ENCODE results near the gene GPR37L1.

GPR37L1 gene

GRCh38 chr1:202122639-202123335, at the start of gene GPR37L1:
Gene GPR37L1 (plus strand): TSS chr1:202122917. CDS start chr1:202122964, 47 bp downstream.
- DNase-seq: peak; percentile 59

GRCh38 chr1:202073206-202073605, 49.5 kb upstream of the GPR37L1 start:
- no peak for DNase-seq

- no peak for DNase-seq
These were observed 47.7 kb upstream of the GPR37L1 start for GRCh38 chr1:202074985-202075384.

GRCh38 chr1:202075389-202075788, 47.3 kb upstream of the GPR37L1 start:
- no peak for DNase-seq

DNA sequence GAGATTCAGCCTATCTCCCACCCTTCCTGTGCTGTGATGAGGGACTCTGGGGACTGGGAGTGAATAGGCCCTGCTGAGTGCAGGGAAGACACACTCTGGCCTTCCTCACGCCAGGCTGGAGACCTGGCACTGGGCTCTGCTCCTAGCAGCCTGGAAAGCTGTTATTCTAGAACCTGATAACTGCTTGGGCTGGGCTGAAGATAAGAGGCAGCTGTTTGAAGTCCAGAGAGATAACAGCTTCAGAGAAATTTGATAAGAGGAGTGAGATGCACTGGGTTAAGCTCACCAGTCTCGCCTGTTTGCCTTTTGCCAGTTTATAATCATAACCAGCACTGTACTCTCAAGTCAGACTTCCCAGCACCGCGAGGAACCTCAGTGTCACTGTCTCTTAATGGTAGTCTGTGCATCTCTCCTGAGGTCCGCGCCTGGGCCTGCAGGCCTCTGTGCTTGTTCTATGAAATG, 46.6 kb upstream of the GPR37L1 start:
- DNase-seq: no peak

- DNase-seq: no peak
These were observed 44.5 kb upstream of the GPR37L1 start for GRCh38 chr1:202078241-202078640.

- DNase-seq: no peak
These were observed 40.7 kb upstream of the GPR37L1 start for GRCh38 chr1:202081992-202082391.

- DNase-seq: no peak
These were observed 37.7 kb upstream of the GPR37L1 start for GRCh38 chr1:202084791-202085681.

DNA sequence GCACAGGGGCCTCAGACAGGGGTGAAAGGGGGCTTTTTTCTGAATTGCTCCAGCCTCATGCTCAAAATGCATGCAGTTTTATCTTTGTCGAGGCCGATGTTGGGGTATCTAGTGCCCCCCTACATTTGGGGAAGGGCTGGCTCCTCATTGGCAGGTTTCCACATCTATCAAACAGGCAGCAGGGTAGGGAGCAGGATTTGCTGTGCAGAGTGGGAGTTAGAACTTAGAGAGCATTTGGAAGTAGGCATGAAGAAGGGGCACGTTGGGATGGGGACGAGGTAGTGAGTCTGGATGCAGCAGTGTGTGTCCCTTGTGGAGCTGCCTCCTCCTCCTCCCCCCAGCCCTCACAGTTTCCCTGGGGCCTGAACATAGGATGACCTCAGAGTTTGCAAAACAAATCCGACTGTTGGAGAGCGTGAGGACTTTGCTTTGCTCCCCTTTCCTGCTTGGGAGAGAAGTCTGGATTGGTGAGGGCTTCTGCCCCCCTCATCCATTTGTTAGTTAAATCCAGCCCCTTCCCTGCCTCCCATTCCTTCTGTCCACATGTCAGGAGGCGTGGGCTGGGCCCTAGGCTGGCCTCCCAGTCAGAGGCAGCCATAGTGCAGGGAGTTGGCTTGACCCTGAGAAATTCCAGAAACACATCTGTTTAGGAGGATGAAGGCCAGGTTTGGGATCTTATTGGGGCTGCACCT, 36.9 kb upstream of the GPR37L1 start:
- DNase-seq: peak; percentile 28

- no peak for DNase-seq
These were observed 36.0 kb upstream of the GPR37L1 start for GRCh38 chr1:202086579-202087350.

DNA sequence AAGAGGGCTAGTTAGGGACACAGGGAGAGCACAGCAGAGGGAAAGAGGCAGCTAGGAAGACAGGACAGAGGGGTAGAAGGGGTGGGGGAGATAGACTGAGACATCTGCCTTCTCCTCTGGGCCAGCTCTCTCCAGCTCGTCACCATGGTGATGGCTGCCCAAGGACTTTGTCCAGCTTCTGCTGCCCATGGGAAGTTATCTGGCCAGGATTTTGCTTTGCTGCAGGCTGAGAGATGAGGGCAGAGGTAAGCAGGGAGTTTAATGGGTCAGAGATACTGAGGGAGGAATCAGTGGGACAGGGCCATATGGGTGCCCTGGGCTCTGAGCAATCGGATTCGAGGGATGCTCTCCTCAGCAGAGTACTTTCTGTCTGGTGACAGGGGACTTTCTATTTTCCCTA, 34.5 kb upstream of the GPR37L1 start:
- no peak for DNase-seq

DNA sequence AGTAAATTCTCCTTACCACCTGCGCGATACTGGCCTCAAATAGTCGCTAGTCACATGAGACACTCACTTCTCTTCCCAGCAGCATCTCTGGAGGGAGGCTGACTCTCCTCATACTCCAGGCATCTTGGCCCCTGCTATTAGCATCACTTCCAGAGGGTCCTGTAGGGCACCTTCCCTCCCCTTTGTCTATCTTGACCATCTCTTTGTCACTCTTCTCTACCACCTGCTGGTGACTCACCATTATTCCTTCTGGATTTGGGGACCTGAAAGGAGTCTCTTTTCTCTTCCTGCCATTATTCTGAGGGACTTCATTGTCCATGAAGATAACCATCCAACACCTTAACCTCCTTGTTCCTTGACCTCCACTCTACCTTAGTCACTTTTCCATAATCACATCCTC, 31.7 kb upstream of the GPR37L1 start:
- DNase-seq: no peak

DNA sequence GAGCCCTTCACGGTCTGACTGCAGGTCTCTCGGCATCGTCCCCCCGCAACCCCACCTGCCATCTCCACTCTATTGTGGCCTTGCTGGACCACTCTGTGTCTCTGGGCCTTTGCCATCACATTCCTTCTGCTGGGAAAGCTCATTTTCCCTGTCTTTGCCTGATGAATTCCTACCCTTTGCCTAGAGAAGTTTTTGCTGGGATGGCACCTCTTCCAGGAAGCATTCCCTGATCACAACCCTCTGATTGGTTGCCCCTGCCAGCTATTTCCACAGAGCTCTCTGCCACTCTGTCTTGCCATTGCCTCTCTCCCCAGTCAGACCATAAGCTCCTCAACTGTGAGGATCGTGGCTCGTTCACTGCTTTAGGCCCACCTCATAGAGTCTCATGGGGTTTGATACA, 28.9 kb upstream of the GPR37L1 start:
- DNase-seq: no peak

DNA sequence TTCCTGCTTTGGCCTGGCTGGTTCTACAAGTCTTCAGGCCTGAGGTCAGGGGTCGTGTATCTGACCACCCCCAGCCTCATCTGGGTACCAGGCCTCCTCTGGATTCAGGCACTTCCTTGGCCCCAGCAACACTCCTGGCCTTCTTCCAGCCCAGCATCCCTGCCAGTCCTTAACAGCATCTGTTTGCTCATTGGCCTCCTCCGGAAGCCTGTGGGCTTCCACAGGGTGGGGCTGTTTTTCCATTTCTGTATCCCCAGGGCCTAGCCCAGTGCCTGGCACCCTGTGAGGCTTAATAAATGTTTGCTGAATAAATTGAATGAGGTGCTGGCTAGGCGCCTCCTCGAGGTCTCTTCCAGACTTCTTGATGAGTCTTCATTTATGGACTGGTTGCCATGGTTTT, 21.5 kb upstream of the GPR37L1 start:
- no peak for DNase-seq

DNA sequence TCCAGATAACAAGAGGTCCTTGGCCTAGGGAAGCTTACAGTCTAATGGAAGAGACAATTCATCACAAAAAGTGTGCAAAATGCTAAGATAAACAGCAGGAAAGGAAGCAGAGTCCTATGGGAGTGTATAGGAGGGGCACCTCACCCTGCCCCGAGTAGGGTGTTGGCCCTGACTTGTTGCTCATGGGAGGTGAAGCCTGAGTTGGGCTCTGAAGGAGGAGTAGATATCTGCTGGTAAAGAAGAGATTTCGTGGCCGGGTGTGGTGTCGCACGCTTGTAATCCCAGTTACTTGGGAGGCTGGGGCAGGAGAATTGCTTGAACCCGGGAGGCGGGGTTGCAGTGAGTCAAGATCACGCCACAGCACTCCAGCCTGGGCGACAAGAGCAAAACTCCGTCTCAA, 18.6 kb upstream of the GPR37L1 start:
- no peak for DNase-seq

- DNase-seq: peak; percentile 72
These were observed 17.0 kb upstream of the GPR37L1 start for GRCh38 chr1:202105571-202106339.

- peak; percentile 33 for DNase-seq
These were observed 16.1 kb upstream of the GPR37L1 start for GRCh38 chr1:202106340-202107254.

- DNase-seq: no peak
These were observed 15.4 kb upstream of the GPR37L1 start for GRCh38 chr1:202107321-202107761.

GRCh38 chr1:202107801-202108731, 14.7 kb upstream of the GPR37L1 start:
- DNase-seq: no peak

All from EL (cell line).